22Rv1 (cell line): ENCODE data around the gene POLK.

Experiments used
- ZFX ChIP-seq: fragments of 450-650 bp; IDR thresholded peaks from 2 replicates; pipeline ENCODE4 v1.6.1; 2017; ENCODE audit warnings: antibody characterized with exemption, borderline replicate concordance
- TF ChIP-seq, protein P1 (sequence below): fragments of 450-650 bp; IDR thresholded peaks from 2 replicates; pipeline ENCODE4 v1.5.1; 2017; ENCODE audit warnings: mild to moderate bottlenecking

DNA sequence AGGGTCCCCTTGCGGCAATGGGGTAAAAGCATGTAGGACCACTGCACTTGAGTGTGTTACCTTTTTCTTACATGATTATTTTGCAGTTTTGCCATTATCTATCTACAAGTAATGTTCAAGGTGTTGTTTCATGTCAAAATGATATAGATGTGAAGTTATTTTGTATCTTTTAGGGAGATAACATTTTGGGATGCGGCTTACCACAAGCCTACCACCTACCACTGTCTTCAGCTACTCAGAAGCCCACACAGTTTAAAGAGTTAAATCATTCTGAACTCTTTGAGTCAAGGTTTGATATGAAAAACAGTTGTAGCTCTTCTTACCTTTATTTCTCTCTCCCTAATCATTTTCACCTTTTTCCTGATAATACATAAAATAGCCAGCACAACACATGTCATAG lies 20.1 kb upstream of the POLK start:
- TF ChIP-seq, protein P1, sequence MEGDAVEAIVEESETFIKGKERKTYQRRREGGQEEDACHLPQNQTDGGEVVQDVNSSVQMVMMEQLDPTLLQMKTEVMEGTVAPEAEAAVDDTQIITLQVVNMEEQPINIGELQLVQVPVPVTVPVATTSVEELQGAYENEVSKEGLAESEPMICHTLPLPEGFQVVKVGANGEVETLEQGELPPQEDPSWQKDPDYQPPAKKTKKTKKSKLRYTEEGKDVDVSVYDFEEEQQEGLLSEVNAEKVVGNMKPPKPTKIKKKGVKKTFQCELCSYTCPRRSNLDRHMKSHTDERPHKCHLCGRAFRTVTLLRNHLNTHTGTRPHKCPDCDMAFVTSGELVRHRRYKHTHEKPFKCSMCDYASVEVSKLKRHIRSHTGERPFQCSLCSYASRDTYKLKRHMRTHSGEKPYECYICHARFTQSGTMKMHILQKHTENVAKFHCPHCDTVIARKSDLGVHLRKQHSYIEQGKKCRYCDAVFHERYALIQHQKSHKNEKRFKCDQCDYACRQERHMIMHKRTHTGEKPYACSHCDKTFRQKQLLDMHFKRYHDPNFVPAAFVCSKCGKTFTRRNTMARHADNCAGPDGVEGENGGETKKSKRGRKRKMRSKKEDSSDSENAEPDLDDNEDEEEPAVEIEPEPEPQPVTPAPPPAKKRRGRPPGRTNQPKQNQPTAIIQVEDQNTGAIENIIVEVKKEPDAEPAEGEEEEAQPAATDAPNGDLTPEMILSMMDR, result no peak
- TF ChIP-seq ZFX, result no peak
